ENCODE measurements around the gene ZNF598.

Gene ZNF598

GRCh38 chr16:2009791-2010510 lies at the start of gene ZNF598:
Gene ZNF598, minus strand, starts transcription at chr16:2009821.
- FAIRE-seq, result no peak

- FAIRE-seq, result no peak
These were observed 49.3 kb upstream of the ZNF598 start for GRCh38 chr16:2058872-2059271.

GRCh38 chr16:2058420-2058819 lies 48.8 kb upstream of the ZNF598 start:
- FAIRE-seq, result no peak

GRCh38 chr16:2057438-2057837 lies 47.8 kb upstream of the ZNF598 start:
- no peak for FAIRE-seq

GRCh38 chr16:2056681-2057407 lies 47.2 kb upstream of the ZNF598 start:
- FAIRE-seq, result no peak

- FAIRE-seq, result no peak
These were observed 46.5 kb upstream of the ZNF598 start for GRCh38 chr16:2056077-2056476.

GRCh38 chr16:2054543-2055245 lies 45.1 kb upstream of the ZNF598 start:
- FAIRE-seq, result no peak

GRCh38 chr16:2053897-2054296 lies 44.3 kb upstream of the ZNF598 start:
- FAIRE-seq, result no peak

- FAIRE-seq, result no peak
These were observed 43.6 kb upstream of the ZNF598 start for GRCh38 chr16:2053211-2053610.

GRCh38 chr16:2048116-2048543 lies 38.5 kb upstream of the ZNF598 start:
- no peak for FAIRE-seq

GRCh38 chr16:2047330-2048115 lies 37.9 kb upstream of the ZNF598 start, which contains the start of the genes NTHL1 and TSC2:
Gene NTHL1, minus strand, starts transcription at chr16:2047834. Its CDS starts 11 bp downstream, at chr16:2047823.
Gene TSC2, plus strand, starts transcription at chr16:2047985. Its CDS starts 631 bp downstream, at chr16:2048616.
- FAIRE-seq, result no peak

- FAIRE-seq, result no peak
These were observed 37.3 kb upstream of the ZNF598 start for GRCh38 chr16:2046893-2047329.

- no peak for FAIRE-seq
These were observed 36.6 kb upstream of the ZNF598 start for GRCh38 chr16:2045965-2046892.

- no peak for FAIRE-seq
These were observed 34.9 kb upstream of the ZNF598 start for GRCh38 chr16:2044541-2044940.

- no peak for FAIRE-seq
These were observed 34.2 kb upstream of the ZNF598 start for GRCh38 chr16:2043667-2044451.

GRCh38 chr16:2042986-2043666 lies 33.5 kb upstream of the ZNF598 start:
- FAIRE-seq, result no peak

GRCh38 chr16:2042171-2042985 lies 32.8 kb upstream of the ZNF598 start:
- FAIRE-seq, result no peak

GRCh38 chr16:2040787-2041522 lies 31.3 kb upstream of the ZNF598 start:
- no peak for FAIRE-seq

Data from endometrium (tissue), 2 donors.